SK-N-SH treated with all-trans-retinoic acid at 6 μM for 48 hours (cell line): ENCODE results near the gene MLST8.

ENCODE experiments used
- ATAC-seq: fragments of 200-7000 bp; cut with Tn5 transposase; 3 replicates; pipeline ENCODE4 v1.9.1; 2020; ENCODE audit warnings: mild to moderate bottlenecking, moderate library complexity
- ARNTL ChIP-seq: fragments of 450-650 bp; formaldehyde crosslinking; IDR thresholded peaks from 2 replicates; pipeline ENCODE4 v1.5.0; 2020; ENCODE audit warnings: low read depth, mild to moderate bottlenecking, moderate library complexity, borderline replicate concordance
- BACH2 ChIP-seq: fragments of 250-450 bp; sonication (Bioruptor Pico); IDR thresholded peaks from 2 replicates; pipeline ENCODE4 v1.9.0; 2021; ENCODE audit warnings: mild to moderate bottlenecking, borderline replicate concordance
- CSDC2 ChIP-seq: fragments of 250-450 bp; sonication (Bioruptor Pico); IDR thresholded peaks from 2 replicates; pipeline ENCODE4 v1.5.0; 2020; ENCODE audit warnings: mild to moderate bottlenecking, moderate library complexity
- ESRRG ChIP-seq: fragments of 250-450 bp; sonication (Bioruptor Pico); IDR thresholded peaks from 2 replicates; pipeline ENCODE4 v1.6.1; 2021; ENCODE audit warnings: mild to moderate bottlenecking
- GLIS3 ChIP-seq: fragments of 250-450 bp; sonication (Bioruptor Pico); IDR thresholded peaks from 2 replicates; pipeline ENCODE4 v1.5.0; 2020; ENCODE audit warnings: mild to moderate bottlenecking, moderate library complexity
- ISL1 ChIP-seq: fragments of 250-450 bp; sonication (Bioruptor Pico); IDR thresholded peaks from 2 replicates; pipeline ENCODE4 v2.1.2; 2022; ENCODE audit warnings: mild to moderate bottlenecking, moderate library complexity
- OSR1 ChIP-seq: fragments of 250-450 bp; sonication (Bioruptor Pico); IDR thresholded peaks from 2 replicates; pipeline ENCODE4 v1.8.0; 2022; ENCODE audit warnings: moderate library complexity, mild to moderate bottlenecking, inconsistent platforms
- POU6F1 ChIP-seq: fragments of 250-450 bp; sonication (Bioruptor Pico); IDR thresholded peaks from 2 replicates; pipeline ENCODE4 v1.8.0; 2021; ENCODE audit warnings: low read depth, mild to moderate bottlenecking, moderate library complexity, borderline replicate concordance
- PPARA ChIP-seq: fragments of 250-450 bp; sonication (Bioruptor Pico); IDR thresholded peaks from 2 replicates; pipeline ENCODE4 v1.5.0; 2020; ENCODE audit warnings: mild to moderate bottlenecking, borderline replicate concordance
- RARB ChIP-seq: fragments of 250-450 bp; sonication (Bioruptor Pico); IDR thresholded peaks from 2 replicates; pipeline ENCODE4 v1.8.0; 2021; ENCODE audit warnings: mild to moderate bottlenecking, moderate library complexity
- SNAI2 ChIP-seq: fragments of 250-450 bp; sonication (Bioruptor Pico); IDR thresholded peaks from 2 replicates; pipeline ENCODE4 v1.5.0; 2020; ENCODE audit warnings: mild to moderate bottlenecking, moderate library complexity
- TCF4 ChIP-seq: fragments of 250-450 bp; sonication (Bioruptor Pico); IDR thresholded peaks from 2 replicates; pipeline ENCODE4 v1.8.0; 2021; ENCODE audit warnings: mild to moderate bottlenecking, moderate library complexity, borderline replicate concordance
- TOX ChIP-seq: fragments of 250-450 bp; sonication (Bioruptor Pico); IDR thresholded peaks from 2 replicates; pipeline ENCODE4 v1.8.0; 2021; ENCODE audit warnings: mild to moderate bottlenecking, moderate library complexity, borderline replicate concordance
- ZC3H10 ChIP-seq: fragments of 250-450 bp; sonication (Bioruptor Pico); IDR thresholded peaks from 2 replicates; pipeline ENCODE4 v1.5.1; 2021; ENCODE audit warnings: mild to moderate bottlenecking, moderate library complexity
- ZFP3 ChIP-seq: fragments of 250-450 bp; sonication (Bioruptor Pico); IDR thresholded peaks from 2 replicates; pipeline ENCODE4 v1.5.0; 2020; ENCODE audit warnings: mild to moderate bottlenecking, moderate library complexity
- ZFP30 ChIP-seq: fragments of 450-650 bp; formaldehyde crosslinking; IDR thresholded peaks from 2 replicates; pipeline ENCODE4 v1.5.0; 2022; ENCODE audit warnings: mild to moderate bottlenecking, moderate library complexity
- ZNF565 ChIP-seq: fragments of 450-650 bp; formaldehyde crosslinking; conservative IDR thresholded peaks from 2 replicates; pipeline ENCODE4 v1.5.0; 2020; ENCODE audit warnings: low read depth, mild to moderate bottlenecking, moderate library complexity
- ZNF70 ChIP-seq: fragments of 450-650 bp; formaldehyde crosslinking; IDR thresholded peaks from 2 replicates; pipeline ENCODE4 v1.5.0; 2020; ENCODE audit warnings: mild to moderate bottlenecking, moderate library complexity
- ZNF8 ChIP-seq: fragments of 450-650 bp; formaldehyde crosslinking; IDR thresholded peaks from 2 replicates; pipeline ENCODE4 v1.5.0; 2020; ENCODE audit warnings: mild to moderate bottlenecking, moderate library complexity
- TF ChIP-seq, protein P1 (sequence below): fragments of 250-450 bp; sonication (Bioruptor Pico); IDR thresholded peaks from 2 replicates; pipeline ENCODE4 v1.5.0; 2020; ENCODE audit warnings: mild to moderate bottlenecking, moderate library complexity
- TF ChIP-seq, protein P2 (sequence below): fragments of 250-450 bp; sonication (Bioruptor Pico); IDR thresholded peaks from 2 replicates; pipeline ENCODE4 v1.8.0; 2020; ENCODE audit warnings: mild to moderate bottlenecking, moderate library complexity, borderline replicate concordance
- TF ChIP-seq, protein P3 (sequence below): fragments of 250-450 bp; sonication (Bioruptor Pico); IDR thresholded peaks from 2 replicates; pipeline ENCODE4 v1.5.1; 2020; ENCODE audit warnings: low read depth, mild to moderate bottlenecking, moderate library complexity
- TF ChIP-seq, protein P4 (sequence below): fragments of 250-450 bp; sonication (Bioruptor Pico); IDR thresholded peaks from 2 replicates; pipeline ENCODE4 v1.5.1; 2021; ENCODE audit warnings: mild to moderate bottlenecking, moderate library complexity

The MLST8 gene

DNA sequence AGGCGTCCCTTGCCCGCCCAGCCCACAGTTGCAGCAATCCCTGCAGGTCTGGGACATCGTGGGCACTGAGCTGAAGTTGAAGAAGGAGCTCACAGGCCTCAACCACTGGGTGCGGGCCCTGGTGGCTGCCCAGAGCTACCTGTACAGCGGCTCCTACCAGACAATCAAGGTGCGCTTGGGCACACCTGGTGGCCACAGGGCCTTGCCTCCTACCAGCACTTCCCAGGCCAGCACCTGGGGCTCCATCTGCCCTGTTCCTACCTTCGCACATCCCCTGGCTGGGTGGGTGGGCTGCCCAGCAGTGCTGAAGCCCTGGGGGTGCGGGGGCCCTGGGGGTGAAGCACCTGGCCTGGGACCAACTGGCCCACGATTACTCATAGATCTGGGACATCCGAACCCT is 29.8 kb upstream of the MLST8 start:
- no peak for TF ChIP-seq BACH2 (CRISPR knock-in tag)
- no peak for ATAC-seq

DNA sequence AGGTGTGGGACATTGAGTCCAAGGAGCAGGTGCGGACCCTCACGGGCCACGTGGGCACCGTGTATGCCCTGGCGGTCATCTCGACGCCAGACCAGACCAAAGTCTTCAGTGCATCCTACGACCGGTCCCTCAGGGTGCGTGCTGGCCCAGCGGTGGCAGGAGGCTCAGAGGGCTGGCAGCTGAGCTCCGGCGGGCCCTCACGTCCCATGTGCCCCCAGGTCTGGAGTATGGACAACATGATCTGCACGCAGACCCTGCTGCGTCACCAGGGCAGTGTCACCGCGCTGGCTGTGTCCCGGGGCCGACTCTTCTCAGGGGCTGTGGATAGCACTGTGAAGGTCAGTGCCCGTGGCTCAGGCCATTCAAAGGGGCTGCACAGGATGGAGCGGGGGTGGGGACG is 29.2 kb upstream of the MLST8 start:
- ATAC-seq: no peak
- TF ChIP-seq GLIS3 (CRISPR knock-in tag): no peak
- TF ChIP-seq, protein P1, sequence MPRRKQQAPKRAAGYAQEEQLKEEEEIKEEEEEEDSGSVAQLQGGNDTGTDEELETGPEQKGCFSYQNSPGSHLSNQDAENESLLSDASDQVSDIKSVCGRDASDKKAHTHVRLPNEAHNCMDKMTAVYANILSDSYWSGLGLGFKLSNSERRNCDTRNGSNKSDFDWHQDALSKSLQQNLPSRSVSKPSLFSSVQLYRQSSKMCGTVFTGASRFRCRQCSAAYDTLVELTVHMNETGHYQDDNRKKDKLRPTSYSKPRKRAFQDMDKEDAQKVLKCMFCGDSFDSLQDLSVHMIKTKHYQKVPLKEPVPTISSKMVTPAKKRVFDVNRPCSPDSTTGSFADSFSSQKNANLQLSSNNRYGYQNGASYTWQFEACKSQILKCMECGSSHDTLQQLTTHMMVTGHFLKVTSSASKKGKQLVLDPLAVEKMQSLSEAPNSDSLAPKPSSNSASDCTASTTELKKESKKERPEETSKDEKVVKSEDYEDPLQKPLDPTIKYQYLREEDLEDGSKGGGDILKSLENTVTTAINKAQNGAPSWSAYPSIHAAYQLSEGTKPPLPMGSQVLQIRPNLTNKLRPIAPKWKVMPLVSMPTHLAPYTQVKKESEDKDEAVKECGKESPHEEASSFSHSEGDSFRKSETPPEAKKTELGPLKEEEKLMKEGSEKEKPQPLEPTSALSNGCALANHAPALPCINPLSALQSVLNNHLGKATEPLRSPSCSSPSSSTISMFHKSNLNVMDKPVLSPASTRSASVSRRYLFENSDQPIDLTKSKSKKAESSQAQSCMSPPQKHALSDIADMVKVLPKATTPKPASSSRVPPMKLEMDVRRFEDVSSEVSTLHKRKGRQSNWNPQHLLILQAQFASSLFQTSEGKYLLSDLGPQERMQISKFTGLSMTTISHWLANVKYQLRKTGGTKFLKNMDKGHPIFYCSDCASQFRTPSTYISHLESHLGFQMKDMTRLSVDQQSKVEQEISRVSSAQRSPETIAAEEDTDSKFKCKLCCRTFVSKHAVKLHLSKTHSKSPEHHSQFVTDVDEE (CRISPR knock-in tag): no peak
- TF ChIP-seq ZNF8: no peak
- no peak for TF ChIP-seq CSDC2 (CRISPR knock-in tag)
- no peak for TF ChIP-seq ZFP30 (CRISPR knock-in tag)
- no peak for TF ChIP-seq ZNF70 (CRISPR knock-in tag)
- TF ChIP-seq OSR1 (CRISPR knock-in tag): no peak
- no peak for TF ChIP-seq ZC3H10 (CRISPR knock-in tag)
- TF ChIP-seq SNAI2 (CRISPR knock-in tag): no peak
- TF ChIP-seq, protein P2, sequence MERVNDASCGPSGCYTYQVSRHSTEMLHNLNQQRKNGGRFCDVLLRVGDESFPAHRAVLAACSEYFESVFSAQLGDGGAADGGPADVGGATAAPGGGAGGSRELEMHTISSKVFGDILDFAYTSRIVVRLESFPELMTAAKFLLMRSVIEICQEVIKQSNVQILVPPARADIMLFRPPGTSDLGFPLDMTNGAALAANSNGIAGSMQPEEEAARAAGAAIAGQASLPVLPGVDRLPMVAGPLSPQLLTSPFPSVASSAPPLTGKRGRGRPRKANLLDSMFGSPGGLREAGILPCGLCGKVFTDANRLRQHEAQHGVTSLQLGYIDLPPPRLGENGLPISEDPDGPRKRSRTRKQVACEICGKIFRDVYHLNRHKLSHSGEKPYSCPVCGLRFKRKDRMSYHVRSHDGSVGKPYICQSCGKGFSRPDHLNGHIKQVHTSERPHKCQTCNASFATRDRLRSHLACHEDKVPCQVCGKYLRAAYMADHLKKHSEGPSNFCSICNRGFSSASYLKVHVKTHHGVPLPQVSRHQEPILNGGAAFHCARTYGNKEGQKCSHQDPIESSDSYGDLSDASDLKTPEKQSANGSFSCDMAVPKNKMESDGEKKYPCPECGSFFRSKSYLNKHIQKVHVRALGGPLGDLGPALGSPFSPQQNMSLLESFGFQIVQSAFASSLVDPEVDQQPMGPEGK (CRISPR knock-in tag): no peak
- no peak for TF ChIP-seq ZFP3 (CRISPR knock-in tag)
- TF ChIP-seq, protein P3, sequence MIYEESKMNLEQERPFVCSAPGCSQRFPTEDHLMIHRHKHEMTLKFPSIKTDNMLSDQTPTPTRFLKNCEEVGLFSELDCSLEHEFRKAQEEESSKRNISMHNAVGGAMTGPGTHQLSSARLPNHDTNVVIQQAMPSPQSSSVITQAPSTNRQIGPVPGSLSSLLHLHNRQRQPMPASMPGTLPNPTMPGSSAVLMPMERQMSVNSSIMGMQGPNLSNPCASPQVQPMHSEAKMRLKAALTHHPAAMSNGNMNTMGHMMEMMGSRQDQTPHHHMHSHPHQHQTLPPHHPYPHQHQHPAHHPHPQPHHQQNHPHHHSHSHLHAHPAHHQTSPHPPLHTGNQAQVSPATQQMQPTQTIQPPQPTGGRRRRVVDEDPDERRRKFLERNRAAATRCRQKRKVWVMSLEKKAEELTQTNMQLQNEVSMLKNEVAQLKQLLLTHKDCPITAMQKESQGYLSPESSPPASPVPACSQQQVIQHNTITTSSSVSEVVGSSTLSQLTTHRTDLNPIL: no peak
- TF ChIP-seq BACH2 (CRISPR knock-in tag): no peak
- no peak for TF ChIP-seq RARB (CRISPR knock-in tag)
- TF ChIP-seq, protein P4, sequence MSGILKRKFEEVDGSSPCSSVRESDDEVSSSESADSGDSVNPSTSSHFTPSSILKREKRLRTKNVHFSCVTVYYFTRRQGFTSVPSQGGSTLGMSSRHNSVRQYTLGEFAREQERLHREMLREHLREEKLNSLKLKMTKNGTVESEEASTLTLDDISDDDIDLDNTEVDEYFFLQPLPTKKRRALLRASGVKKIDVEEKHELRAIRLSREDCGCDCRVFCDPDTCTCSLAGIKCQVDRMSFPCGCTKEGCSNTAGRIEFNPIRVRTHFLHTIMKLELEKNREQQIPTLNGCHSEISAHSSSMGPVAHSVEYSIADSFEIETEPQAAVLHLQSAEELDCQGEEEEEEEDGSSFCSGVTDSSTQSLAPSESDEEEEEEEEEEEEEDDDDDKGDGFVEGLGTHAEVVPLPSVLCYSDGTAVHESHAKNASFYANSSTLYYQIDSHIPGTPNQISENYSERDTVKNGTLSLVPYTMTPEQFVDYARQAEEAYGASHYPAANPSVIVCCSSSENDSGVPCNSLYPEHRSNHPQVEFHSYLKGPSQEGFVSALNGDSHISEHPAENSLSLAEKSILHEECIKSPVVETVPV (CRISPR knock-in tag): no peak
- TF ChIP-seq POU6F1 (CRISPR knock-in tag): no peak
- no peak for TF ChIP-seq TOX (CRISPR knock-in tag)
- TF ChIP-seq ARNTL (CRISPR knock-in tag): no peak
- TF ChIP-seq PPARA: no peak
- no peak for TF ChIP-seq ESRRG

DNA sequence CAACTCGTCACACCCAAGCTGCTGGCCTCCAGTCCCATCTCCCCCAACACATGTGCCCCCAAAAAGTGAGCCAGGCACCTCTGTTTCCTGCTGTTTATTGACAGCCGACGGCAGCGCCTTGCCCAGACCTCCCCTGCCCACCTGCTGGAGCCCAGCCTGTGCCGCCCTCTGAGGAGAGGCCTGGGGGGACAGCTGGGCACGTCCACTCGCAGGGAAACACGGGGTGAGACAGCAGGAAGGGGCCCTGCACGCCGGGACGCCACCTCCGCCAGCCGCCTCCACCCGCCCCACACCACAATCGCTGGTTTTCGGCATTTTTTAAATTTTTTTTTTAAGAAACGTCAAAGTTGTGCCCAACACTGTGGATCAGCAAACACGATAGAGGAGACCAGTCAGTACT is 28.2 kb upstream of the MLST8 start:
- no peak for ATAC-seq
- no peak for TF ChIP-seq RARB (CRISPR knock-in tag)
- TF ChIP-seq ARNTL (CRISPR knock-in tag): no peak
- no peak for TF ChIP-seq TCF4 (CRISPR knock-in tag)
- no peak for TF ChIP-seq CSDC2 (CRISPR knock-in tag)
- no peak for TF ChIP-seq OSR1 (CRISPR knock-in tag)
- no peak for TF ChIP-seq GLIS3 (CRISPR knock-in tag)
- TF ChIP-seq ISL1: no peak
- no peak for TF ChIP-seq ZNF565 (CRISPR knock-in tag)
- TF ChIP-seq, protein P3: no peak
- TF ChIP-seq ZFP3 (CRISPR knock-in tag): no peak
- no peak for TF ChIP-seq BACH2 (CRISPR knock-in tag)
- TF ChIP-seq ZC3H10 (CRISPR knock-in tag): no peak
- no peak for TF ChIP-seq POU6F1 (CRISPR knock-in tag)
- TF ChIP-seq, protein P2 (CRISPR knock-in tag): no peak
- TF ChIP-seq ZNF8: no peak
